HCT116 (cell line): Measurements from ENCODE around the gene ADCY1. TPM values are rescaled to one million over a fixed set of nuclear protein-coding genes. Genes with fewer than 3 reads are reported as not detected.

Experiments
- ATAC-seq: fragments of 200-7000 bp; cut with Tn5 transposase; 2 replicates; pipeline ENCODE4 v1.9.1; 2020; ENCODE audit warnings: mild to moderate bottlenecking, moderate library complexity
- BruUV-seq: library from RNA; stranded (reverse); fragments of 400-500 nt; replicated peaks from 2 replicates; lab custom pipeline; 2021; lab: Mats Ljungman, UMichigan
- CTCF ChIA-PET: fragments of 300-600 bp; sonication (Branson Sonifier 250); formaldehyde crosslinking; loops from one replicate; lab custom pipeline; 2021; ENCODE audit warnings: antibody characterized with exemption; lab: Charles Lee
- POLR2A ChIA-PET: fragments of 300-600, 350-600 bp; sonication (Branson Sonifier 250); formaldehyde crosslinking; loops from one replicate; lab custom pipeline; 2021; ENCODE audit warnings: antibody characterized with exemption; lab: Charles Lee
- RAD21 ChIA-PET, 2 experiments: fragments of 300-600 bp; sonication (Branson Sonifier 250); formaldehyde crosslinking; loops; one replicate each; lab custom pipeline; 2023; ENCODE audit warnings: low total read pairs in 2 of 2; ENCODE audit not compliant: uncharacterized antibody in 2 of 2, unreplicated experiment in 2 of 2, low non-redundant PET in 1 of 2; lab: Charles Lee
- DNase-seq: peaks from one replicate; pipeline ENCODE4 v3.0.0-alpha.2; 2010; ENCODE audit warnings: low read depth, low spot score
- H2AFZ ChIP-seq: fragments of 200-600 bp; shearing (Covaris generic), sonication (generic); 2 replicates; pipeline ENCODE4 v1.6.1; 2017; ENCODE audit warnings: low read depth, mixed run types, mixed read lengths, antibody characterized with exemption, low read length; ENCODE audit not compliant: poor library complexity, severe bottlenecking
- H3K27ac ChIP-seq: 2 replicates; pipeline ENCODE4 v1.5.1; 2012; ENCODE audit warnings: low read depth, low read length
- H3K27me3 ChIP-seq: fragments of 200-600 bp; sonication (generic); 2 replicates; pipeline ENCODE4 v1.6.1; 2016; ENCODE audit warnings: mixed run types, low read length, mixed read lengths; ENCODE audit not compliant: insufficient read depth
- H3K36me3 ChIP-seq, 2 experiments: fragments of 200-500 bp in 1 of 2; fragments of 200-600 bp in 1 of 2; sonication (Bioruptor generic) in 1 of 2; sonication (generic) in 1 of 2; 2 replicates each; pipeline versions ENCODE4 v1.5.1 to v1.6.1; 2014 to 2016; ENCODE audit warnings: low read length in 2 of 2, inconsistent platforms in 1 of 2, mixed read lengths in 1 of 2, mixed run types in 1 of 2; ENCODE audit not compliant: insufficient read depth in 2 of 2, control insufficient read depth in 1 of 2
- H3K4me1 ChIP-seq, 2 experiments: fragments of 200-600 bp in 1 of 2; sonication (generic) in 1 of 2; 2 replicates each; pipeline versions ENCODE4 v1.5.1 to v1.6.1; 2012 to 2017; ENCODE audit warnings: low read length in 2 of 2, inconsistent platforms in 1 of 2, mild to moderate bottlenecking in 1 of 2, mixed read lengths in 1 of 2, mixed run types in 1 of 2, moderate library complexity in 1 of 2; ENCODE audit not compliant: insufficient read depth in 2 of 2, control insufficient read depth in 1 of 2
- H3K4me2 ChIP-seq: fragments of 200-600 bp; sonication (generic); 2 replicates; pipeline ENCODE4 v1.6.1; 2017; ENCODE audit warnings: mixed run types, low read length, mixed read lengths
- H3K4me3 ChIP-seq, 2 experiments: fragments of 200-600 bp in 1 of 2; sonication (generic) in 1 of 2; replicated peaks in 1 of 2; 2 replicates each; pipeline ENCODE4 v1.5.1; 2011 to 2016; ENCODE audit warnings: low read length in 2 of 2, control low read depth in 1 of 2, low read depth in 1 of 2, mild to moderate bottlenecking in 1 of 2, mixed read lengths in 1 of 2, mixed run types in 1 of 2
- H3K79me2 ChIP-seq: fragments of 200-600 bp; sonication (generic); 2 replicates; pipeline ENCODE4 v1.6.1; 2017; ENCODE audit warnings: mild to moderate bottlenecking, mixed run types, low read length, moderate library complexity, mixed read lengths; ENCODE audit not compliant: insufficient read depth
- H3K9ac ChIP-seq: fragments of 200-600 bp; sonication (generic); 2 replicates; pipeline ENCODE4 v1.6.1; 2016; ENCODE audit warnings: low read length, mixed read lengths
- H3K9me2 ChIP-seq: fragments of 200-600 bp; sonication (generic), shearing (Covaris generic); 2 replicates; pipeline ENCODE4 v1.6.1; 2017; ENCODE audit warnings: mixed run types, mild to moderate bottlenecking, moderate library complexity; ENCODE audit not compliant: insufficient read depth
- H3K9me3 ChIP-seq, 2 experiments: fragments of 200-500 bp in 1 of 2; fragments of 200-600 bp in 1 of 2; sonication (Bioruptor generic) in 1 of 2; sonication (generic) in 1 of 2; 2 replicates each; pipeline ENCODE4 v1.6.1; 2014 to 2017; ENCODE audit warnings: low read length in 2 of 2, mixed read lengths in 2 of 2, inconsistent platforms in 1 of 2, low read depth in 1 of 2, mild to moderate bottlenecking in 1 of 2, mixed run types in 1 of 2, moderate library complexity in 1 of 2; ENCODE audit not compliant: control insufficient read depth in 1 of 2, insufficient read depth in 1 of 2
- H4K20me1 ChIP-seq: fragments of 200-600 bp; sonication (generic), shearing (Covaris generic); 2 replicates; pipeline ENCODE4 v1.6.1; 2017; ENCODE audit warnings: mixed run types, mild to moderate bottlenecking, moderate library complexity; ENCODE audit not compliant: insufficient read depth
- ATF3 ChIP-seq: IDR thresholded peaks from 2 replicates; pipeline ENCODE4 v1.6.1; 2012
- CBX3 ChIP-seq: IDR thresholded peaks from 2 replicates; pipeline ENCODE4 v1.6.1; 2012; ENCODE audit warnings: low read depth
- EGR1 ChIP-seq: IDR thresholded peaks from 2 replicates; pipeline ENCODE4 v1.6.1; 2012; ENCODE audit warnings: low read depth
- ELF1 ChIP-seq: IDR thresholded peaks from 2 replicates; pipeline ENCODE4 v1.6.1; 2012; ENCODE audit warnings: low read depth, borderline replicate concordance
- FOSL1 ChIP-seq: IDR thresholded peaks from 2 replicates; pipeline ENCODE4 v1.6.1; 2012; ENCODE audit warnings: low read depth
- JUND ChIP-seq: IDR thresholded peaks from 2 replicates; pipeline ENCODE4 v1.6.1; 2012
- MAX ChIP-seq: IDR thresholded peaks from 2 replicates; pipeline ENCODE4 v1.6.1; 2012
- POLR2A ChIP-seq: IDR thresholded peaks from 2 replicates; pipeline ENCODE4 v1.7.0; 2011; ENCODE audit warnings: borderline replicate concordance; ENCODE audit not compliant: insufficient read depth, insufficient read length; ENCODE audit errors: extremely low read depth
- POLR2AphosphoS5 ChIP-seq: IDR thresholded peaks from 2 replicates; pipeline ENCODE4 v1.6.1; 2011; ENCODE audit warnings: mild to moderate bottlenecking, low read depth, low read length, moderate library complexity
- RAD21 ChIP-seq: IDR thresholded peaks from 2 replicates; pipeline ENCODE4 v1.6.1; 2012; ENCODE audit warnings: low read depth, mild to moderate bottlenecking
- SIN3A ChIP-seq: IDR thresholded peaks from 2 replicates; pipeline ENCODE4 v1.6.1; 2012; ENCODE audit warnings: low read depth
- SP1 ChIP-seq: IDR thresholded peaks from 2 replicates; pipeline ENCODE4 v1.6.1; 2012; ENCODE audit warnings: low read depth
- ZBTB33 ChIP-seq: IDR thresholded peaks from 2 replicates; pipeline ENCODE4 v1.6.1; 2011; ENCODE audit warnings: mild to moderate bottlenecking, low read length, moderate library complexity; ENCODE audit not compliant: insufficient replicate concordance; ENCODE audit errors: extremely low read depth
- ZNF274 ChIP-seq: fragments of 200-500 bp; sonication (Bioruptor generic); IDR thresholded peaks from 2 replicates; pipeline ENCODE4 v1.6.1; 2014; ENCODE audit warnings: mild to moderate bottlenecking, low read depth, low read length, inconsistent platforms
- intact Hi-C: fragments of 100-400 bp; cut with micrococcal nuclease; formaldehyde crosslinking; loops from 2 replicates; pipeline ENCODE4 v1.10.0; 2022
- total RNA-seq: library from RNA; stranded (reverse); gene quantifications from one replicate; pipeline ENCODE4 v1.2.1, GENCODE V29; 2021; ENCODE audit not compliant: unreplicated experiment
- TF ChIP-seq, protein P1 (sequence below): IDR thresholded peaks from 2 replicates; pipeline ENCODE4 v1.6.1; 2012; ENCODE audit warnings: low read depth

The ADCY1 gene
- total RNA-seq, 1 experiment from 2014 or later: 0.05 TPM

GRCh38 chr7:45712057-45712689 is 138.0 kb downstream of the ADCY1 start:
- intact Hi-C loops: no loop called here
- ChIA-PET RAD21 (no interaction called here), CTCF (no interaction called here), POLR2A (no interaction called here)
- Histone ChIP-seq H3K9me3 (no peaks in the 10 kb centered on the region), H3K79me2 (no peaks in the 10 kb centered on the region), H3K27me3 (peaks cover 14% of the 10 kb centered on the region), H3K36me3 (no peaks in the 10 kb centered on the region), H2AFZ (no peak overlapping the region), H3K4me3 (no peak overlapping the region), H3K27ac (no peak overlapping the region), H3K9me2 (no peaks in the 10 kb centered on the region), H3K9ac (no peak overlapping the region), H3K4me1 (no peaks in the 10 kb centered on the region), H4K20me1 (no peaks in the 10 kb centered on the region), H3K4me2 (no peak overlapping the region)
- BruUV-seq: no TSS peak
- ATAC-seq (no peak), DNase-seq (no peak)
- no peak for TF ChIP-seq POLR2A
- no peak for TF ChIP-seq RAD21
- no peak for TF ChIP-seq ZNF274
- no peak for TF ChIP-seq CBX3
- TF ChIP-seq, protein P1, sequence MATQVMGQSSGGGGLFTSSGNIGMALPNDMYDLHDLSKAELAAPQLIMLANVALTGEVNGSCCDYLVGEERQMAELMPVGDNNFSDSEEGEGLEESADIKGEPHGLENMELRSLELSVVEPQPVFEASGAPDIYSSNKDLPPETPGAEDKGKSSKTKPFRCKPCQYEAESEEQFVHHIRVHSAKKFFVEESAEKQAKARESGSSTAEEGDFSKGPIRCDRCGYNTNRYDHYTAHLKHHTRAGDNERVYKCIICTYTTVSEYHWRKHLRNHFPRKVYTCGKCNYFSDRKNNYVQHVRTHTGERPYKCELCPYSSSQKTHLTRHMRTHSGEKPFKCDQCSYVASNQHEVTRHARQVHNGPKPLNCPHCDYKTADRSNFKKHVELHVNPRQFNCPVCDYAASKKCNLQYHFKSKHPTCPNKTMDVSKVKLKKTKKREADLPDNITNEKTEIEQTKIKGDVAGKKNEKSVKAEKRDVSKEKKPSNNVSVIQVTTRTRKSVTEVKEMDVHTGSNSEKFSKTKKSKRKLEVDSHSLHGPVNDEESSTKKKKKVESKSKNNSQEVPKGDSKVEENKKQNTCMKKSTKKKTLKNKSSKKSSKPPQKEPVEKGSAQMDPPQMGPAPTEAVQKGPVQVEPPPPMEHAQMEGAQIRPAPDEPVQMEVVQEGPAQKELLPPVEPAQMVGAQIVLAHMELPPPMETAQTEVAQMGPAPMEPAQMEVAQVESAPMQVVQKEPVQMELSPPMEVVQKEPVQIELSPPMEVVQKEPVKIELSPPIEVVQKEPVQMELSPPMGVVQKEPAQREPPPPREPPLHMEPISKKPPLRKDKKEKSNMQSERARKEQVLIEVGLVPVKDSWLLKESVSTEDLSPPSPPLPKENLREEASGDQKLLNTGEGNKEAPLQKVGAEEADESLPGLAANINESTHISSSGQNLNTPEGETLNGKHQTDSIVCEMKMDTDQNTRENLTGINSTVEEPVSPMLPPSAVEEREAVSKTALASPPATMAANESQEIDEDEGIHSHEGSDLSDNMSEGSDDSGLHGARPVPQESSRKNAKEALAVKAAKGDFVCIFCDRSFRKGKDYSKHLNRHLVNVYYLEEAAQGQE: no peak
- no peak for TF ChIP-seq POLR2AphosphoS5
- TF ChIP-seq SP1: no peak
- no peak for TF ChIP-seq ZBTB33
- TF ChIP-seq SIN3A: no peak
- no peak for TF ChIP-seq ATF3
- no peak for TF ChIP-seq FOSL1
- no peak for TF ChIP-seq JUND
- TF ChIP-seq ELF1: no peak
- TF ChIP-seq MAX: no peak
- no peak for TF ChIP-seq EGR1
